HepG2 (cell line): ENCODE results near the gene KIAA1755. TPM values are rescaled to one million over a fixed set of nuclear protein-coding genes. Genes with fewer than 3 reads are reported as not detected.

Experiments used
- ATAC-seq: fragments of 200-7000 bp; cut with Tn5 transposase; 3 replicates; pipeline ENCODE4 v1.9.1; 2020; ENCODE audit warnings: mild to moderate bottlenecking, moderate library complexity
- BruUV-seq: library from RNA; stranded (reverse); fragments of 400-500 nt; replicated peaks from 2 replicates; lab custom pipeline; 2021; lab: Mats Ljungman, UMichigan
- CTCF ChIA-PET: fragments of 300-600 bp; formaldehyde crosslinking; extraction: SDS; loops from one replicate; lab custom pipeline; 2021; ENCODE audit warnings: low total read pairs, inconsistent platforms, low intra/inter-chr PET ratio; lab: Yijun Ruan, JAX
- POLR2A ChIA-PET: fragments of 350-600 bp; sonication (Branson Sonifier 250); formaldehyde crosslinking; loops from one replicate; lab custom pipeline; 2020; ENCODE audit warnings: antibody characterized with exemption, inconsistent platforms; lab: Yijun Ruan, JAX
- DNase-seq: peaks from one replicate; pipeline ENCODE4 v3.0.0-alpha.2; 2015; ENCODE audit warnings: low spot score
- FAIRE-seq: peaks from 3 replicates; lab custom pipeline; 2011; peaks lifted over from hg19 to GRCh38; lab: Jason Lieb, UNC
- H2AFZ ChIP-seq: one replicate; pipeline ENCODE4 v1.6.1; 2011; ENCODE audit warnings: low read length, inconsistent platforms
- H3K27ac ChIP-seq: fragments of 300-600 bp; 3 replicates; pipeline ENCODE4 v1.8.0; 2011; ENCODE audit warnings: mixed run types, mild to moderate bottlenecking, mixed read lengths, low read length, inconsistent platforms; ENCODE audit not compliant: insufficient read depth; ENCODE audit errors: extremely low read length
- H3K27me3 ChIP-seq, 2 experiments: fragments of 200-600 bp in 1 of 2; 2 replicates in 1 of 2; 3 replicates in 1 of 2; pipeline versions ENCODE4 v1.6.0 to v1.8.0; 2011; ENCODE audit warnings: low read length in 2 of 2, mild to moderate bottlenecking in 2 of 2, moderate library complexity in 2 of 2, inconsistent platforms in 1 of 2; ENCODE audit not compliant: insufficient read depth in 2 of 2, control insufficient read depth in 1 of 2
- H3K36me3 ChIP-seq, 2 experiments: fragments of 200-600 bp in 1 of 2; replicated peaks in 1 of 2; 2 replicates in 1 of 2; 3 replicates in 1 of 2; pipeline versions ENCODE4 v1.5.1 to v1.8.0; 2011; ENCODE audit warnings: low read length in 2 of 2, inconsistent platforms in 1 of 2; ENCODE audit not compliant: insufficient read depth in 2 of 2, control insufficient read depth in 1 of 2
- H3K4me1 ChIP-seq: 2 replicates; pipeline ENCODE4 v1.5.1; 2012; ENCODE audit warnings: low read length, inconsistent platforms; ENCODE audit not compliant: insufficient read depth
- H3K4me2 ChIP-seq: 2 replicates; pipeline ENCODE4 v1.6.0; 2011; ENCODE audit warnings: low read depth, low read length, inconsistent platforms
- H3K4me3 ChIP-seq, 3 experiments: fragments of 200-600 bp in 1 of 3; sonication (generic), shearing (Covaris generic) in 1 of 3; replicated peaks in 1 of 3; 2 replicates each; pipeline ENCODE4 v1.5.1; 2011 to 2016; ENCODE audit warnings: low read length in 3 of 3, inconsistent platforms in 2 of 3, low read depth in 2 of 3, mild to moderate bottlenecking in 2 of 3, control low read depth in 1 of 3, mixed read lengths in 1 of 3; ENCODE audit not compliant: insufficient read depth in 1 of 3
- H3K79me2 ChIP-seq: one replicate; pipeline ENCODE4 v1.6.1; 2011; ENCODE audit warnings: low read length, inconsistent platforms; ENCODE audit not compliant: insufficient read depth
- H3K9ac ChIP-seq: 2 replicates; pipeline ENCODE4 v1.6.0; 2011; ENCODE audit warnings: mild to moderate bottlenecking, low read depth, low read length, inconsistent platforms; ENCODE audit not compliant: insufficient read depth
- H3K9me3 ChIP-seq: 2 replicates; pipeline ENCODE4 v1.5.1; 2012; ENCODE audit warnings: mild to moderate bottlenecking, low read length
- H4K20me1 ChIP-seq: 2 replicates; pipeline ENCODE4 v1.6.0; 2011; ENCODE audit warnings: inconsistent platforms, mild to moderate bottlenecking, low read length, moderate library complexity; ENCODE audit not compliant: insufficient read depth
- ATF7-NPFF ChIP-seq: sonication (generic); formaldehyde crosslinking; IDR thresholded peaks from 2 replicates; pipeline ENCODE4 v1.8.1; 2023; ENCODE audit warnings: mild to moderate bottlenecking, low read depth, missing genetic modification reagents, moderate library complexity
- EZH2 ChIP-seq: conservative IDR thresholded peaks from 2 replicates; pipeline ENCODE4 v1.6.1; 2012; ENCODE audit warnings: mild to moderate bottlenecking, low read depth, low read length, moderate library complexity
- HES4 ChIP-seq: sonication (generic); formaldehyde crosslinking; IDR thresholded peaks from 2 replicates; pipeline ENCODE4 v1.9.0; 2021; ENCODE audit warnings: mild to moderate bottlenecking, missing genetic modification reagents, borderline replicate concordance
- HOXD1 ChIP-seq: sonication (generic); formaldehyde crosslinking; IDR thresholded peaks from 2 replicates; pipeline ENCODE4 v1.5.0; 2020; ENCODE audit warnings: missing genetic modification reagents
- JUND ChIP-seq: sonication (generic); formaldehyde crosslinking; IDR thresholded peaks from 2 replicates; pipeline ENCODE4 v1.8.0; 2022; ENCODE audit warnings: mild to moderate bottlenecking, missing genetic modification reagents
- KDM3A ChIP-seq: IDR thresholded peaks from 2 replicates; pipeline ENCODE4 v1.6.1; 2018; ENCODE audit warnings: low read depth, missing compliant biosample characterization
- KDM5B ChIP-seq: sonication (generic); formaldehyde crosslinking; IDR thresholded peaks from 2 replicates; pipeline ENCODE4 v1.4.0; 2020; ENCODE audit warnings: missing genetic modification reagents, mild to moderate bottlenecking, borderline replicate concordance
- ONECUT2 ChIP-seq: sonication (generic); formaldehyde crosslinking; IDR thresholded peaks from 2 replicates; pipeline ENCODE4 v1.4.0; 2020; ENCODE audit warnings: missing genetic modification reagents
- SNAI1 ChIP-seq: sonication (generic); formaldehyde crosslinking; IDR thresholded peaks from 2 replicates; pipeline ENCODE4 v1.5.0; 2020; ENCODE audit warnings: mild to moderate bottlenecking, missing genetic modification reagents, borderline replicate concordance
- SRY ChIP-seq: sonication (generic); formaldehyde crosslinking; IDR thresholded peaks from 2 replicates; pipeline ENCODE4 v1.8.0; 2022; ENCODE audit warnings: mild to moderate bottlenecking, missing genetic modification reagents
- STAT5B ChIP-seq: sonication (generic); formaldehyde crosslinking; IDR thresholded peaks from 2 replicates; pipeline ENCODE4 v1.4.0; 2020; ENCODE audit warnings: missing genetic modification reagents
- TEAD3 ChIP-seq: optimal IDR thresholded peaks from 2 replicates; pipeline ENCODE3; 2016; ENCODE audit warnings: borderline replicate concordance
- ZBTB7B ChIP-seq: sonication (generic); formaldehyde crosslinking; IDR thresholded peaks from 2 replicates; pipeline ENCODE4 v1.4.0; 2020; ENCODE audit warnings: missing genetic modification reagents
- ZNF30 ChIP-seq: sonication (generic); formaldehyde crosslinking; IDR thresholded peaks from 2 replicates; pipeline ENCODE4 v1.5.0; 2020; ENCODE audit warnings: mild to moderate bottlenecking, missing genetic modification reagents
- ZNF569 ChIP-seq: sonication (generic); formaldehyde crosslinking; IDR thresholded peaks from 2 replicates; pipeline ENCODE4 v1.5.0; 2020; ENCODE audit warnings: mild to moderate bottlenecking, missing genetic modification reagents, moderate library complexity, borderline replicate concordance
- ZNF781 ChIP-seq: sonication (generic); formaldehyde crosslinking; IDR thresholded peaks from 2 replicates; pipeline ENCODE4 v1.5.1; 2020; ENCODE audit warnings: borderline replicate concordance, mild to moderate bottlenecking, missing genetic modification reagents; ENCODE audit errors: not compliant biosample characterization
- WGBS: methylation state at CpG from one replicate; pipeline ENCODE4 v1.1.6; 2017; ENCODE audit warnings: low lambda C conversion rate; 5-methylcytosine and 5-hydroxymethylcytosine counted together
- in situ Hi-C: cut with HindIII; loops from 2 replicates; pipeline ENCODE4 v1.10.0; 2017; ENCODE audit warnings: low pct_unique_long_range_greater_than_20kb; ENCODE audit not compliant: extremely low pct_ligation_motif_present
- intact Hi-C: fragments of 100-400 bp; cut with micrococcal nuclease; formaldehyde crosslinking; loops from one replicate; pipeline ENCODE4 v1.10.0; 2022; ENCODE audit not compliant: unreplicated experiment
- polyA plus RNA-seq, 8 experiments: library from polyadenylated mRNA; depleted of rRNA in 3 of 8; stranded (reverse) in 7 of 8; unstranded in 1 of 8; fragments of >200 nt; fragmentation: Illumina TruSeq in 4 of 8; extraction: Trizol in 4 of 8; gene quantifications; 2 replicates each; pipeline versions ENCODE4 v1.2.1 to v1.2.3, GENCODE V29; 2011 to 2016; ENCODE audit warnings: low read depth in 4 of 8, missing spikeins in 1 of 8, mixed read lengths in 1 of 8; ENCODE audit not compliant: insufficient read depth in 1 of 8
- total RNA-seq, 5 experiments: library from RNA; depleted of rRNA; stranded (reverse); fragments of >200 nt; fragmentation: Illumina TruSeq; extraction: Trizol; gene quantifications; 2 replicates each; pipeline ENCODE4 v1.2.3, GENCODE V29; 2016; ENCODE audit warnings: low read depth in 1 of 5
- TF ChIP-seq, protein P1 (sequence below): sonication (generic); formaldehyde crosslinking; IDR thresholded peaks from 2 replicates; pipeline ENCODE4 v1.4.0; 2020; ENCODE audit warnings: missing genetic modification reagents
- TF ChIP-seq, protein P2 (sequence below): sonication (generic); formaldehyde crosslinking; conservative IDR thresholded peaks from 2 replicates; pipeline ENCODE4 v1.8.0; 2022; ENCODE audit warnings: mild to moderate bottlenecking, moderate library complexity, missing genetic modification reagents

Gene KIAA1755
- total and polyA plus RNA-seq, 2 of the 13 experiments (the other 11 are each of a cell fraction or from before 2014, with no cell fraction given) = 0.04 TPM; not detected in 1

DNA sequence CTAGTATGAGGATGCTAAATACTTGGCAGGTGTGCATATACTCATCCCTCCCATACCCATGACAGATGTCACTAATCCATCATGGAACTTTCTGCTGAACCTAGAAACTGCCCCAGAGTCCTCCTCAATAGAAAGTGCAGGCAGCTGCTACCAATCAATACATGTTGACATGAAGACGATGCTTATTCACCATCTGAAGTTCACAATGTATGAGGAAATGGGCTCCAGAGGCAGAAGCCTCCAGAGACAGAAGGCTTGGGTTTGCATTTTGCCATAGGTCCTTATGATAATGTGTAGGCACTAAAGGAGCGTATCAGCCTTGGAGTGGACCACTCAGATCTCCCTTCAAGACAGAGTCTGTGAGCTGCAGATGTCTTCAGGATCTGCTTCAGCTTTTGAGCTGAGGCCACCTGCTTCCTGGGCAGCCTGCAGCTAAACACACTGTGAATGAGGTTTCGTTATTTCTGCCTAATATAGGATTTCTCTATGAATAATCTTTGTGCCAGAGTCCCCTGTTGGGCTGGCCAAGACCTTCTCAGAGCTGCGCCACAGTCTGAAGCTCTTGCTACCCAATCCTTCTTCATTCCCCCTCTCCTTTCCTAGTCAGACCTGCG is 7.5 kb upstream of the KIAA1755 start:
- CTCF ChIA-PET = no interaction called here
- DNase-seq (no peak), FAIRE-seq (no peak), ATAC-seq (no peak)
- no peaks in the 10 kb centered on the region for H3K9me3 ChIP-seq
- WGBS = 24% methylated on average over 5 of the region's 5 CpGs
- H3K27ac ChIP-seq = no peak overlapping the region
- H3K4me3 ChIP-seq = no peak overlapping the region
- BruUV-seq = no TSS peak
- no peak overlapping the region for H2AFZ ChIP-seq
- intact Hi-C loops = no loop called here
- no peaks in the 10 kb centered on the region for H4K20me1 ChIP-seq
- H3K4me2 ChIP-seq = no peak overlapping the region
- no peak overlapping the region for H3K9ac ChIP-seq
- no peaks in the 10 kb centered on the region for H3K36me3 ChIP-seq
- in situ Hi-C loops = no loop called here
- peaks cover 1 to 6% of the 10 kb centered on the region in 2 experiments; a peak in 1 of 5 replicates for H3K27me3 ChIP-seq
- TF ChIP-seq ONECUT2 (CRISPR knock-in tag) (no peak), HES4 (CRISPR knock-in tag) (no peak), ZNF781 (CRISPR knock-in tag) (no peak), ZNF30 (CRISPR knock-in tag) (no peak), JUND (CRISPR knock-in tag) (no peak), ATF7-NPFF (CRISPR knock-in tag) (no peak), HOXD1 (no peak), ZBTB7B (CRISPR knock-in tag) (no peak), KDM3A (CRISPR knock-in tag) (no peak), KDM5B (CRISPR knock-in tag) (no peak), SRY (CRISPR knock-in tag) (no peak), TEAD3 (CRISPR knock-in tag) (no peak), EZH2 (no peak), SNAI1 (CRISPR knock-in tag) (no peak), ZNF569 (CRISPR knock-in tag) (no peak), STAT5B (no peak)
- TF ChIP-seq, protein P1, sequence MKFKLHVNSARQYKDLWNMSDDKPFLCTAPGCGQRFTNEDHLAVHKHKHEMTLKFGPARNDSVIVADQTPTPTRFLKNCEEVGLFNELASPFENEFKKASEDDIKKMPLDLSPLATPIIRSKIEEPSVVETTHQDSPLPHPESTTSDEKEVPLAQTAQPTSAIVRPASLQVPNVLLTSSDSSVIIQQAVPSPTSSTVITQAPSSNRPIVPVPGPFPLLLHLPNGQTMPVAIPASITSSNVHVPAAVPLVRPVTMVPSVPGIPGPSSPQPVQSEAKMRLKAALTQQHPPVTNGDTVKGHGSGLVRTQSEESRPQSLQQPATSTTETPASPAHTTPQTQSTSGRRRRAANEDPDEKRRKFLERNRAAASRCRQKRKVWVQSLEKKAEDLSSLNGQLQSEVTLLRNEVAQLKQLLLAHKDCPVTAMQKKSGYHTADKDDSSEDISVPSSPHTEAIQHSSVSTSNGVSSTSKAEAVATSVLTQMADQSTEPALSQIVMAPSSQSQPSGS (CRISPR knock-in tag) = no peak
- TF ChIP-seq, protein P2, sequence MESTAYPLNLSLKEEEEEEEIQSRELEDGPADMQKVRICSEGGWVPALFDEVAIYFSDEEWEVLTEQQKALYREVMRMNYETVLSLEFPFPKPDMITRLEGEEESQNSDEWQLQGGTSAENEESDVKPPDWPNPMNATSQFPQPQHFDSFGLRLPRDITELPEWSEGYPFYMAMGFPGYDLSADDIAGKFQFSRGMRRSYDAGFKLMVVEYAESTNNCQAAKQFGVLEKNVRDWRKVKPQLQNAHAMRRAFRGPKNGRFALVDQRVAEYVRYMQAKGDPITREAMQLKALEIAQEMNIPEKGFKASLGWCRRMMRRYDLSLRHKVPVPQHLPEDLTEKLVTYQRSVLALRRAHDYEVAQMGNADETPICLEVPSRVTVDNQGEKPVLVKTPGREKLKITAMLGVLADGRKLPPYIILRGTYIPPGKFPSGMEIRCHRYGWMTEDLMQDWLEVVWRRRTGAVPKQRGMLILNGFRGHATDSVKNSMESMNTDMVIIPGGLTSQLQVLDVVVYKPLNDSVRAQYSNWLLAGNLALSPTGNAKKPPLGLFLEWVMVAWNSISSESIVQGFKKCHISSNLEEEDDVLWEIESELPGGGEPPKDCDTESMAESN = no peak
- POLR2A ChIA-PET = no interaction called here
- H3K4me1 ChIP-seq = no peaks in the 10 kb centered on the region
- no peaks in the 10 kb centered on the region for H3K79me2 ChIP-seq
